Muscle layer of colon (tissue), 2 donors: ENCODE data around the gene SDHA.
"Not testable (repeated sequence)": the region's sequence is repeated elsewhere in the genome, so short reads cannot be mapped to it uniquely, and the experiment has no call there.

ENCODE experiments used
- H3K27ac ChIP-seq: one replicate; pipeline ENCODE4 v1.7.0; 2013; ENCODE audit warnings: low read depth, mild to moderate bottlenecking, low read length, moderate library complexity
- H3K27me3 ChIP-seq, 2 donors: one replicate each; pipeline ENCODE4 v1.7.0; 2013; ENCODE audit warnings: low read length in 2 of 2, mild to moderate bottlenecking in 2 of 2; ENCODE audit not compliant: insufficient read depth in 2 of 2, control insufficient read depth in 1 of 2
- H3K36me3 ChIP-seq: one replicate; pipeline ENCODE4 v1.7.0; 2013; ENCODE audit warnings: mild to moderate bottlenecking, low read length; ENCODE audit not compliant: insufficient read depth
- H3K4me1 ChIP-seq: one replicate; pipeline ENCODE4 v1.7.0; 2013; ENCODE audit warnings: mild to moderate bottlenecking, low read length; ENCODE audit not compliant: insufficient read depth
- H3K4me3 ChIP-seq, 2 donors: one replicate each; pipeline ENCODE4 v1.7.0; 2013; ENCODE audit warnings: low read length in 2 of 2, low read depth in 1 of 2, mild to moderate bottlenecking in 1 of 2, moderate library complexity in 1 of 2
- H3K9ac ChIP-seq: one replicate; pipeline ENCODE4 v1.7.0; 2013; ENCODE audit warnings: low read length
- H3K9me3 ChIP-seq: one replicate; pipeline ENCODE4 v1.7.0; 2013; ENCODE audit warnings: mild to moderate bottlenecking, low read length
- donor health status: abdominal sarcoma.
- donor health status: Adenocarcinoma of cecum.

The SDHA gene

GRCh38 chr5:273491-273890 lies 55.4 kb downstream of the SDHA start:
- peaks cover 12% of the 10 kb centered on the region for H3K36me3 ChIP-seq
- not testable (repeated sequence) for H3K4me1 ChIP-seq, H3K27me3 ChIP-seq, H3K27ac ChIP-seq, H3K9ac ChIP-seq, H3K4me3 ChIP-seq, H3K9me3 ChIP-seq

- not testable (repeated sequence) for H3K27ac ChIP-seq, H3K9me3 ChIP-seq, H3K4me3 ChIP-seq, H3K4me1 ChIP-seq, H3K9ac ChIP-seq, H3K27me3 ChIP-seq
- peaks cover 12% of the 10 kb centered on the region for H3K36me3 ChIP-seq
Observed at GRCh38 chr5:274346-274745, 56.2 kb downstream of the SDHA start.

- Histone ChIP-seq H3K36me3 (peaks cover 17% of the 10 kb centered on the region), H3K27ac (no peak overlapping the region), H3K27me3 (no peaks in the 10 kb centered on the region), H3K9me3 (no peaks in the 10 kb centered on the region), H3K4me1 (no peaks in the 10 kb centered on the region), H3K4me3 (no peak overlapping the region), H3K9ac (no peak overlapping the region)
Observed at GRCh38 chr5:278646-279045, 60.5 kb downstream of the SDHA start.

GRCh38 chr5:279051-279665 lies 61.0 kb downstream of the SDHA start:
- peaks cover 17% of the 10 kb centered on the region for H3K36me3 ChIP-seq
- not testable (repeated sequence) for H3K27me3 ChIP-seq, H3K9ac ChIP-seq, H3K27ac ChIP-seq, H3K9me3 ChIP-seq, H3K4me3 ChIP-seq, H3K4me1 ChIP-seq

- Histone ChIP-seq H3K4me1 (no peaks in the 10 kb centered on the region), H3K9me3 (no peaks in the 10 kb centered on the region), H3K27me3 (no peaks in the 10 kb centered on the region), H3K27ac (no peak overlapping the region), H3K4me3 (no peak overlapping the region), H3K9ac (no peak overlapping the region), H3K36me3 (peaks cover 5% of the 10 kb centered on the region)
Observed at GRCh38 chr5:285991-286557, 68.0 kb downstream of the SDHA start.

GRCh38 chr5:290200-290599 lies 72.1 kb downstream of the SDHA start:
- not testable (repeated sequence) for H3K4me1 ChIP-seq, H3K9me3 ChIP-seq, H3K27me3 ChIP-seq, H3K27ac ChIP-seq, H3K9ac ChIP-seq, H3K36me3 ChIP-seq, H3K4me3 ChIP-seq

GRCh38 chr5:291345-291744 lies 73.2 kb downstream of the SDHA start:
- H3K36me3 ChIP-seq, H3K4me1 ChIP-seq: not testable (repeated sequence)

GRCh38 chr5:294788-295187 lies 76.7 kb downstream of the SDHA start:
- H3K27ac ChIP-seq, H3K36me3 ChIP-seq, H3K9ac ChIP-seq, H3K4me3 ChIP-seq, H3K9me3 ChIP-seq, H3K4me1 ChIP-seq, H3K27me3 ChIP-seq: not testable (repeated sequence)

More at GRCh38 chr5:291345-291744, 73.2 kb downstream of the SDHA start:
- H3K4me3 ChIP-seq, H3K9me3 ChIP-seq, H3K27me3 ChIP-seq, H3K9ac ChIP-seq, H3K27ac ChIP-seq: not testable (repeated sequence)

- H3K4me1 ChIP-seq, H3K9me3 ChIP-seq, H3K9ac ChIP-seq, H3K27ac ChIP-seq, H3K36me3 ChIP-seq, H3K4me3 ChIP-seq, H3K27me3 ChIP-seq: not testable (repeated sequence)
Observed at GRCh38 chr5:296207-296606, 78.1 kb downstream of the SDHA start.

- not testable (repeated sequence) for H3K9ac ChIP-seq, H3K4me1 ChIP-seq, H3K9me3 ChIP-seq, H3K27ac ChIP-seq, H3K36me3 ChIP-seq, H3K4me3 ChIP-seq, H3K27me3 ChIP-seq
Observed at GRCh38 chr5:296954-297353, 78.8 kb downstream of the SDHA start.

GRCh38 chr5:297448-297847 lies 79.3 kb downstream of the SDHA start:
- H3K27me3 ChIP-seq, H3K36me3 ChIP-seq, H3K4me3 ChIP-seq, H3K9ac ChIP-seq, H3K9me3 ChIP-seq, H3K4me1 ChIP-seq, H3K27ac ChIP-seq: not testable (repeated sequence)

- not testable (repeated sequence) for H3K36me3 ChIP-seq, H3K4me3 ChIP-seq, H3K9ac ChIP-seq, H3K9me3 ChIP-seq, H3K27me3 ChIP-seq, H3K4me1 ChIP-seq, H3K27ac ChIP-seq
Observed at GRCh38 chr5:297991-298736, 80.0 kb downstream of the SDHA start.
